A673 (cell line): Measurements from ENCODE around the gene FERMT2. TPM values are rescaled to one million over a fixed set of nuclear protein-coding genes. Genes with fewer than 3 reads are reported as not detected.
A peak's percentile ranks its signal among the peaks of the same experiment; 100 is the strongest.

Source experiments
- BruUV-seq: library from RNA; stranded (reverse); fragments of 400-500 nt; replicated peaks from 2 replicates; lab custom pipeline; 2021; lab: Mats Ljungman, UMichigan
- CTCF ChIA-PET: fragments of 300-600 bp; sonication (Branson Sonifier 250); formaldehyde crosslinking; loops from one replicate; lab custom pipeline; 2022; ENCODE audit warnings: antibody characterized with exemption; lab: Charles Lee
- POLR2A ChIA-PET: fragments of 300-600 bp; sonication (Branson Sonifier 250); formaldehyde crosslinking; loops from one replicate; lab custom pipeline; 2022; ENCODE audit warnings: antibody characterized with exemption; ENCODE audit not compliant: low non-redundant PET; lab: Charles Lee
- DNase-seq: peaks from one replicate; pipeline ENCODE4 v3.0.0-alpha.2; 2015; ENCODE audit warnings: low spot score
- H3K27ac ChIP-seq: fragments of 200-600 bp; sonication (generic); 2 replicates; pipeline ENCODE4 v1.5.1; 2016; ENCODE audit warnings: mixed run types, low read depth, mild to moderate bottlenecking, mixed read lengths, antibody characterized with exemption, low read length; ENCODE audit not compliant: poor library complexity, severe bottlenecking
- H3K27me3 ChIP-seq: fragments of 200-600 bp; sonication (generic); replicated peaks from 2 replicates; pipeline ENCODE4 v1.6.1; 2017; ENCODE audit warnings: mixed run types, low read depth, mild to moderate bottlenecking, mixed read lengths, antibody characterized with exemption, low read length; ENCODE audit not compliant: insufficient read depth, poor library complexity
- H3K36me3 ChIP-seq: fragments of 200-600 bp; sonication (generic); 2 replicates; pipeline ENCODE4 v1.6.1; 2016; ENCODE audit warnings: mixed run types, mild to moderate bottlenecking, mixed read lengths, antibody characterized with exemption, low read length; ENCODE audit not compliant: insufficient read depth, poor library complexity, severe bottlenecking
- H3K4me1 ChIP-seq: fragments of 200-600 bp; sonication (generic); 2 replicates; pipeline ENCODE4 v1.6.1; 2017; ENCODE audit warnings: mixed run types, mild to moderate bottlenecking, mixed read lengths, antibody characterized with exemption, low read length; ENCODE audit not compliant: insufficient read depth, poor library complexity, severe bottlenecking
- H3K4me3 ChIP-seq: fragments of 200-600 bp; sonication (generic); 2 replicates; pipeline ENCODE4 v1.5.1; 2016; ENCODE audit warnings: low read depth, mixed run types, mild to moderate bottlenecking, mixed read lengths, low read length; ENCODE audit not compliant: poor library complexity, severe bottlenecking
- H3K9me3 ChIP-seq: fragments of 200-600 bp; sonication (generic); 2 replicates; pipeline ENCODE4 v1.6.1; 2016; ENCODE audit warnings: mixed run types, low read depth, mild to moderate bottlenecking, mixed read lengths, antibody characterized with exemption, low read length; ENCODE audit not compliant: poor library complexity, severe bottlenecking
- CTCF ChIP-seq: fragments of 300-800, 200-600 bp; sonication (generic); conservative IDR thresholded peaks from 2 replicates; pipeline ENCODE4 v1.5.1; 2017; ENCODE audit warnings: low read depth, mild to moderate bottlenecking, antibody characterized with exemption, low read length, moderate library complexity, mixed read lengths
- EZH2 ChIP-seq: fragments of 200-600 bp; sonication (generic); IDR thresholded peaks from 2 replicates; pipeline ENCODE4 v1.6.1; 2017; ENCODE audit warnings: borderline replicate concordance, low read depth, mild to moderate bottlenecking, mixed read lengths, antibody characterized with exemption, low read length; ENCODE audit not compliant: poor library complexity, severe bottlenecking
- intact Hi-C: fragments of 100-400 bp; cut with micrococcal nuclease; formaldehyde crosslinking; loops from one replicate; pipeline ENCODE4 v1.10.0; 2022; ENCODE audit not compliant: unreplicated experiment
- total RNA-seq: library from RNA; stranded (reverse); gene quantifications from 2 replicates; pipeline ENCODE4 v1.2.3, GENCODE V29; 2021

Gene FERMT2
- total RNA-seq, 1 experiment from 2014 or later: 38.3 TPM

- no peak overlapping the region for H3K27ac ChIP-seq
Observed at GRCh38 chr14:52995998-52996397, 45.1 kb upstream of the FERMT2 start.

GRCh38 chr14:52992236-52992870, 41.5 kb upstream of the FERMT2 start:
- TF ChIP-seq EZH2: no peak
- TF ChIP-seq CTCF: no peak
- CTCF ChIA-PET: no interaction called here
- Histone ChIP-seq H3K4me3 (no peak overlapping the region), H3K27ac (no peak overlapping the region), H3K27me3 (no peaks in the 10 kb centered on the region), H3K4me1 (peaks cover 17% of the 10 kb centered on the region), H3K9me3 (no peaks in the 10 kb centered on the region), H3K36me3 (no peaks in the 10 kb centered on the region)
- POLR2A ChIA-PET: no interaction called here
- no peak for DNase-seq
- BruUV-seq: no TSS peak
- intact Hi-C loops: no loop called here

More at GRCh38 chr14:52995998-52996397, 45.1 kb upstream of the FERMT2 start:
- intact Hi-C loops: no loop called here
- no peaks in the 10 kb centered on the region for H3K27me3 ChIP-seq
- ChIA-PET POLR2A (no interaction called here), CTCF (no interaction called here)
- no peak overlapping the region for H3K4me3 ChIP-seq
- TF ChIP-seq CTCF (no peak), EZH2 (no peak)
- no TSS peak for BruUV-seq
- DNase-seq: no peak
- no peaks in the 10 kb centered on the region for H3K9me3 ChIP-seq
- no peaks in the 10 kb centered on the region for H3K4me1 ChIP-seq
- H3K36me3 ChIP-seq: no peaks in the 10 kb centered on the region

- peak overlapping the region; percentile 82 for H3K27ac ChIP-seq
- CTCF ChIA-PET: interaction anchor here (0.6 kb wide), 1 partner anchor 27 kb away, joined by 8 read pairs; no protein-coding TSS in a partner anchor
Observed at GRCh38 chr14:52988139-52988538, 37.3 kb upstream of the FERMT2 start.

More at GRCh38 chr14:52988139-52988538, 37.3 kb upstream of the FERMT2 start:
- no peak for TF ChIP-seq EZH2
- TF ChIP-seq CTCF: no peak
- no peaks in the 10 kb centered on the region for H3K27me3 ChIP-seq
- no TSS peak for BruUV-seq
- H3K9me3 ChIP-seq: no peaks in the 10 kb centered on the region
- H3K4me3 ChIP-seq: peak overlapping the region; percentile 14
- H3K4me1 ChIP-seq: peaks cover 23% of the 10 kb centered on the region
- POLR2A ChIA-PET: no interaction called here
- DNase-seq: peak; percentile 74
- intact Hi-C loops: no loop called here
- no peaks in the 10 kb centered on the region for H3K36me3 ChIP-seq
